GM18909 (cell line): Measurements from ENCODE around the gene FBXO9.

Source experiments
- ATAC-seq: cut with Tn5 transposase; IDR thresholded peaks from one replicate; pipeline ENCODE4 v1.9.1; 2021; ENCODE audit warnings: mild to moderate bottlenecking; ENCODE audit not compliant: unreplicated experiment, poor library complexity

FBXO9 gene

DNA sequence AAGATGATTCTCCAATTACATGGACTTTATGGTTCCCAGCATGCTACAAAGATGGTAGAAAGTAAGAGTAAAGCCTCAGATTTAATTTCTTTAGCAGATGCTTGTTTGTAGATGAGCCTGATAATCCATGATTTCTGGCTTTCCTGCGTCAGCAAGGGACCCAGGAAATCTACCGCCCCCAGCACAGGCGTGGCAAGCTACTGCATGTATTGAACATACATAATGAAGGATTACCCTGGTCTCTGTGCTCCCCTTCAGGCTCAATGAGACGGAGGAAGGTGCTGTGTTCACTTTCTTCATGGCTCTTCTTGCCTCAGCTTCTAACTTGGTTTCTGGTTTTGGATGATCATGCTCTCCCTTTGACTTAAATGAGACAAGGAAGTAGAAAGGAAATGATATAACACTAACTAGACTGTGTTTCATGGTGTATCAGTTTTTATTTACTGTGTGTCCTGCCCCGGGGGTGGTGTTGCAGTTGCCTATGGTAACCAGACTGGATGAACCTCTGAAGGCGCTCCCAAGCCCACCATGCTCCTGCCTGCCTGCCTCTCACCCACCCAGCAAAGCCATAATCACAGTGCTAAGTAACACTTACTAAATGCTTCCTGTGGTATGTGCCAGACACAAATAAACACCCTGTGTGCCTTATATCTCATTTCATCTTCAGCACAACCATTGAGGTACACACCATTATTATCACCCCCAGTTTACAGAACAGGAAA is 65.5 kb downstream of the FBXO9 start:
- ATAC-seq, result no peak

DNA sequence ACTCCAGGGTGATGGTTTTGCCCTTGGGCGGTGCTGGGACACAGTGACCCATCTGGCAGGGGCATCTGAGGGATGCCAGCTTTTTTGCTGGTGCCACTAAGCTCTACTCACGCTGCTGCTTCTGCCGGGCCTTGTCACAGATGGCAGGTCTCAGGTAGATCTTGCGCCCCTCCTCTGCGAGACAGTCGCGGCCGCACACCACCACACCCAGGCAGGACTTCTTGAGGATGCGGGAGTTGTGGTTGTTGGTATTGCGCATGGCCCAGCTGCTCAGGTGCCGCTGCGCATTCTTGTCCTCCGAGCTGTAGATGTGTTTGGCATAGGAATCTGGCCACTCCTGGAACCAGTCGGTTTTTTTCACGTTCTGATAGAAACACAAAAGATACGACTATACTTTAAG is 68.8 kb downstream of the FBXO9 start:
- ATAC-seq, result no peak

DNA sequence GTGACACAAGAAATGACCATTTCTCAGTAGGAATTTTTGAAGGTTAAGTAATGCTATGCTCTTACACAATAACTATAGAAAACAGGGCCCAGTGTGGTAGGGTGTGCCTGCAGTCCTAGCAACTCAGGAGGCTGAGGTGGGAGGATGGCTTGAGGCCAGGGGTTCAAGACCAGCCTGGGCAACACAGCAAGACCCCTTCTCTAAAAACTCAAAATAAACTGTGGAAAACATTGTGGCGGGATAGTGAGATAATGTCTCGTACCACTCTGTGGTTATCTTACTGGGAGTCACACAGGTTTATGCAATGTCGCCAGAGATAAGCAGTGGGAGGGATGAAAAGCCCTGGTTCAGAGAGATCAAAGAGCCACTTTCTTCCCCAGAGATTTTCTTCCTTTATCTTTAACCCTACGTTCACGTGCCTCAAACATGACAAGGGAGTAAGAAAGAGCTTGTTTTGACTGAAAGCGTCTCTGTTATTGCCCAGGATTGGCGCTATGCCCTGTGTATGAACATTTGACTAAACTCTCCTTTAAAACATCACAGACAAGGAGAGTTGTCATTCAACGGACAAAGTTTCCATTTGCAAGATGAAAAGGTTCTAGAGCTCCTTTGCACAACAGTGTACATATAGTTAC is 69.5 kb downstream of the FBXO9 start:
- ATAC-seq, result no peak

DNA sequence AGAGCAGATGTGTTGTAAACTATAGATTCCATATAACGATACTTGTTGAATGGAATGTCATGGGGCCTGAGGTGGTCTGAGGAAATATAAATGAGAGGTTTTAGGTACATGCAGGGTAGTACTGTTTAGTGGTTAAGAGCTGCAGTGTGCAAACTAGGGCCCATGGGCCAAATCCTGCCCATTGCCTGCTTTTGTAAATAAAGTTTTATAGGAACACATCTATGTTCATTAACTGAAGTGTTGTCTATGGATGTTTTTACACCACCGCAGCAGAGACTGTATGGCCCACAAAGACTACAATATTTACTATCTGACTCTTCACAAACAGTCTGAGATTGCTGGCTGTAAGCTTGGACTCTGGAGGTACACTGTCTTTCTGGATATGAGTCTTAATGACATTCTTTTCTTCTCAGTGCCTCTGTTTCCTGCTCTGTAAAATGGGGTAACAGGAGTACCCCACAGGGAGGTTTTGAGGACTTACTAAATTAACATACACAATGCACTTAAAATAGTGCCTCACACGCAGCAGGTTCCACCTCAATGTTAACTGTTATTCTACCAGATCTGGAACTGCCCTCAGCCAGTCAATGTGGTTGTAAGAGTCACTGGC is 70.9 kb downstream of the FBXO9 start:
- no peak for ATAC-seq

DNA sequence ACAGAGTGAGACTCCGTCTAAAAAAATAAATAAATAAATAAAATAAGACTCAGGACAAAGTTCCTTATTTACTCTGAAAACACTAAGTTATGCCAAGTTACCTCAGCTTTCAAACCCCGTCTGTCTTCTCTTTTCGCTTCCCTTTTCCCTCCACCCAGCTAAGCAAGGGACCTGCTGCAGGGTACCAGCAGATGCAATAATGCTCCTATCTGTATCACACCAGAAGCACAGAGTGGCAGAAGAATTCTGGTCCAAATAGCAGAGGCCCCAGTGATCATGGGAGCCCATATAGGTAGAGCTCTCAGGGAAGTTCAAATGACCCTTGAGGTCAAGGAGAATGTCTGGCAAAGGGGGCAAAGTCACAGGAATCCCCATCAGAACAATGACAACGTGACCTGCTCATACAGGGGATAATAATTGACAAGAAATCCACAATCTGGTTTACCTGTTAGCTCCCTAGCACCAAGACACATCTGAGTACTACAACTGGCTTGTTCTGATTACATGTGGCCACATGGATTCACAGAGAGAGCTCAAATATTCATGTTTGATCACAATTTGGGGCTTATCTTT is 74.7 kb downstream of the FBXO9 start:
- no peak for ATAC-seq

DNA sequence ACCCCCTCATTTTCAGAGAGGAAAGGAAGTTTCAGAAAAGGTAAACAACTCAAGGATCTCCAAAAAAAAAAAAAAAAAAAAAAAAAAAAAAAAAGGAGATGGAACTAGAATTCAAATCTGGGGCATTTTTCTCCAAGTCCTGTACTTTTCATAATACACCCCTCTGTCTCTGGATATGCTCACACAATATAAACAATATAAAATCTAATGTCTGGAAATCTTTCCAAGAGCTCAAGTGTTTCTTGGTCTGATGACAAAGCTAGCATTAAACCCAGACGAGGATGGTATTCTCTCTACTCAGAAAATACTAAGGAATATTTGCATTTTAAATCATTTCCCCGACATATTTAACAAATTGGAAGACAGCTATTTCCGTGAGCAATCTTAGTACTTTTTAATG is 77.6 kb downstream of the FBXO9 start:
- ATAC-seq, result no peak

DNA sequence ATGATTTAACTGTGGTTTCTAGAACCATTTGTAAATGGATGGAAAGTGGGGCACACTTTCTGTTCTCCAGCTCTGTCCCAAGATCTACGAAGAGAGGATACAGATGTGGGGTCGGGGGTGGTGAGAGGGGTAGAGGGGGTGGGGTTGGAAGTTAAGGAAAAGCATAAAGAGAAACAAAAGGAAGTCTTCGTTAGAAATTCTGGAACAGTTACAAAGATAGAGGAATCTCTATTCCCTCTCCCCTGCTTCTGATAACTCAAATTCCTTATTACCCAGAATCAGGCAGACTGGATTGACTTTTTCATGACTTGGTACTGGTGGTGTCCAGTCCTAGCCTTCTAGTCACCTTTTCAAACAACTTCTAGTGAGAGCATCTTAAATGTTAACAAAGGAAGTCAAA is 78.5 kb downstream of the FBXO9 start:
- no peak for ATAC-seq

DNA sequence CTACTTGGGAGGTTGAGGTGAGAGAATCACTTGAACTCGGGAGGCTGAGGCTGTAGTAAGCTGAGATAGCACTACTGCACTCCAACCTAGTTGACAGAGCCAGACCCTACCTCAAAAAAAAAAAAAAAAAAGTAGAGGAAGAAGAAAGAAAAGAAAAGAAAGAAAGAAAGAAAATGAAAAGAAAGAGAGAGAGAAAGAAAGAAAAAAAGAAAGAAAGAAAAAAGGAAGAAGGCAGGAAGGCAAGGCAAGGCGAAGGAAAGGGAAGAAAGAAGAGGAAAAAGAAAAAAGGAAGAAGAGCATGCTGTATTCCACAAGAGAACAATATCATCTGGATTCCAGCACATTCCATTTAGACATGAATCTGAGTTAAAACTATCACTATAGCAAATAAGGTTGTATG is 79.6 kb downstream of the FBXO9 start:
- ATAC-seq, result no peak

DNA sequence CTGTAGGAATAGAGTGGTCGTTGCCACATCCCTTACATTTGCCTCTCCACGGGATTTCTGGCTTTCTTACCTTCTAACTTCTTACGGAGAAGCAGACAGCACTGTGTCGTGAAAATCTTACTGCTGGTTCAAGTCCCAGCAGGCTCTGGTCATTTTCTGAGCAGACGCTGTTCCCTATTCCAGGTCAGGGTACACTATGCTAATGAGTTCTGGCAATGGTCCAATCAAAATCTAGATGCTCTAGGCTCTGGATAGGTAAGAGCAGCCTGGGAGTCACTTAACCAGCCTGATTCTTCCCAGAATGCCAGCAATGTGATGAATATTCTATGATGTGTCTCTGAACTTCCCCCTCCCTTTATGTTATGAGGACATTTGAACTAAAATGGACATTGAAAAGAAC is 83.5 kb downstream of the FBXO9 start, which contains the start of gene GCM1:
Gene GCM1 (minus strand): TSS at position 158 of the 400 bp plus-strand sequence. CDS start 3,209 bp downstream, outside the sequence.
- no peak for ATAC-seq
